Mesenchymal stem cell (in vitro differentiated cells and primary cell): ENCODE data around the gene ZFP62.
A peak's percentile ranks its signal among the peaks of the same experiment; 100 is the strongest.

Source experiments
- DNase-seq: peaks from one replicate; pipeline ENCODE4 v3.0.0-alpha.2; 2013
- H2AFZ ChIP-seq: one replicate; pipeline ENCODE4 v1.6.1; 2013; ENCODE audit warnings: low read depth, mild to moderate bottlenecking, control low read depth, inconsistent platforms, low read length, moderate library complexity
- H2AK5ac ChIP-seq: 2 replicates; pipeline ENCODE4 v1.6.1; 2013; ENCODE audit warnings: low read length, moderate library complexity, mild to moderate bottlenecking, inconsistent platforms; ENCODE audit not compliant: severe bottlenecking
- H2BK120ac ChIP-seq: one replicate; pipeline ENCODE4 v1.6.1; 2013; ENCODE audit warnings: low read depth, mild to moderate bottlenecking, inconsistent platforms, low read length, moderate library complexity
- H2BK12ac ChIP-seq, 2 experiments: one replicate each; pipeline ENCODE4 v1.6.1; 2013; ENCODE audit warnings: inconsistent platforms in 2 of 2, low read length in 2 of 2, mild to moderate bottlenecking in 2 of 2, moderate library complexity in 2 of 2, control low read depth in 1 of 2
- H2BK15ac ChIP-seq: one replicate; pipeline ENCODE4 v1.6.1; 2013; ENCODE audit warnings: mild to moderate bottlenecking, low read depth, inconsistent platforms; ENCODE audit not compliant: poor library complexity, severe bottlenecking
- H2BK5ac ChIP-seq: 2 replicates; pipeline ENCODE4 v1.6.1; 2013; ENCODE audit warnings: low read depth, mild to moderate bottlenecking, low read length, control low read depth, inconsistent platforms; ENCODE audit not compliant: poor library complexity, severe bottlenecking
- H3K14ac ChIP-seq, 2 experiments: one replicate each; pipeline ENCODE4 v1.6.1; 2013; ENCODE audit warnings: inconsistent platforms in 2 of 2, low read length in 2 of 2, control low read depth in 1 of 2, mild to moderate bottlenecking in 1 of 2, moderate library complexity in 1 of 2
- H3K18ac ChIP-seq, 2 experiments: one replicate each; pipeline ENCODE4 v1.6.1; 2013; ENCODE audit warnings: inconsistent platforms in 2 of 2, low read length in 2 of 2, control low read depth in 1 of 2, low read depth in 1 of 2, mild to moderate bottlenecking in 1 of 2
- H3K23ac ChIP-seq, 2 experiments: one replicate each; pipeline ENCODE4 v1.6.1; 2013; ENCODE audit warnings: inconsistent platforms in 2 of 2, low read length in 2 of 2, mild to moderate bottlenecking in 2 of 2, moderate library complexity in 2 of 2, control low read depth in 1 of 2
- H3K27ac ChIP-seq: 2 replicates; pipeline ENCODE4 v1.5.1; 2013; ENCODE audit warnings: mild to moderate bottlenecking, moderate library complexity, low read length, control low read depth, inconsistent platforms; ENCODE audit not compliant: poor library complexity, severe bottlenecking
- H3K27me3 ChIP-seq, 2 experiments: 2 replicates each; pipeline versions ENCODE4 v1.6.1 to v1.7.0; 2013; ENCODE audit warnings: low read length in 2 of 2, mild to moderate bottlenecking in 2 of 2, moderate library complexity in 2 of 2, control low read depth in 1 of 2, inconsistent platforms in 1 of 2; ENCODE audit not compliant: control insufficient read depth in 1 of 2, insufficient read depth in 1 of 2
- H3K36me3 ChIP-seq, 2 experiments: 2 replicates each; pipeline versions ENCODE4 v1.6.1 to v1.7.0; 2013; ENCODE audit warnings: low read length in 2 of 2, control low read depth in 1 of 2, inconsistent platforms in 1 of 2, low read depth in 1 of 2, mild to moderate bottlenecking in 1 of 2; ENCODE audit not compliant: insufficient read depth in 2 of 2, control insufficient read depth in 1 of 2
- H3K4ac ChIP-seq, 2 experiments: one replicate each; pipeline ENCODE4 v1.6.1; 2013; ENCODE audit warnings: inconsistent platforms in 2 of 2, low read length in 2 of 2, mild to moderate bottlenecking in 2 of 2, moderate library complexity in 2 of 2, control low read depth in 1 of 2, low read depth in 1 of 2
- H3K4me1 ChIP-seq: 2 replicates; pipeline ENCODE4 v1.6.1; 2013; ENCODE audit warnings: low read depth, low read length, control low read depth; ENCODE audit not compliant: control insufficient read depth, insufficient read depth
- H3K4me2 ChIP-seq: 2 replicates; pipeline ENCODE4 v1.6.1; 2013; ENCODE audit warnings: low read length, mild to moderate bottlenecking, inconsistent platforms; ENCODE audit not compliant: poor library complexity, severe bottlenecking
- H3K4me3 ChIP-seq, 2 experiments: 2 replicates each; pipeline versions ENCODE4 v1.5.1 to v1.7.0; 2013; ENCODE audit warnings: low read length in 2 of 2, mild to moderate bottlenecking in 2 of 2, control low read depth in 1 of 2, low read depth in 1 of 2; ENCODE audit not compliant: insufficient read depth in 1 of 2
- H3K79me1 ChIP-seq: replicated peaks from 2 replicates; pipeline ENCODE4 v1.6.1; 2013; ENCODE audit warnings: mild to moderate bottlenecking, control low read depth, low read length, inconsistent platforms; ENCODE audit not compliant: poor library complexity, severe bottlenecking
- H3K9ac ChIP-seq: 2 replicates; pipeline ENCODE4 v1.7.0; 2013; ENCODE audit warnings: mild to moderate bottlenecking, low read length, moderate library complexity
- H3K9me3 ChIP-seq: 2 replicates; pipeline ENCODE4 v1.7.0; 2013; ENCODE audit warnings: mild to moderate bottlenecking, low read length; ENCODE audit not compliant: control insufficient read depth
- H4K8ac ChIP-seq: one replicate; pipeline ENCODE4 v1.6.1; 2013; ENCODE audit warnings: inconsistent platforms, mild to moderate bottlenecking, low read length, moderate library complexity
- H4K91ac ChIP-seq: one replicate; pipeline ENCODE4 v1.6.1; 2013; ENCODE audit warnings: mild to moderate bottlenecking, low read length, inconsistent platforms
- WGBS: methylation state at CpG from one replicate; pipeline ENCODE4 v1.1.7; 2013; ENCODE audit warnings: mixed read lengths; 5-methylcytosine and 5-hydroxymethylcytosine counted together

The ZFP62 gene

GRCh38 chr5:180799902-180800801 lies 60.9 kb downstream of the ZFP62 start:
- Histone ChIP-seq H3K4ac (no peak overlapping the region), H2BK5ac (peak overlapping the region; percentile 33), H2AK5ac (peak overlapping the region; percentile 57), H3K14ac (no peak overlapping the region), H3K4me2 (peak overlapping the region; percentile 20), H3K23ac (peak overlapping the region in 1 of 2 experiments; percentile 3), H4K91ac (no peak overlapping the region), H3K4me3 (peak overlapping the region in 1 of 2 experiments; percentile 95), H2AFZ (no peak overlapping the region), H2BK12ac (no peak overlapping the region), H3K27me3 (no peaks in the 10 kb centered on the region), H4K8ac (no peak overlapping the region), H3K27ac (peak overlapping the region; percentile 76), H3K18ac (no peak overlapping the region), H3K36me3 (peaks cover 36 to 41% of the 10 kb centered on the region in 2 experiments), H3K9ac (peak overlapping the region; percentile 96), H2BK15ac (no peak overlapping the region), H3K79me1 (peaks cover 6% of the 10 kb centered on the region), H3K4me1 (peaks cover 54% of the 10 kb centered on the region), H3K9me3 (no peaks in the 10 kb centered on the region), H2BK120ac (no peak overlapping the region)
- WGBS = 75% methylated on average over 5 of the region's 6 CpGs
- peak; percentile 77 for DNase-seq

- Histone ChIP-seq H4K8ac (no peak overlapping the region), H3K4me1 (peaks cover 50% of the 10 kb centered on the region), H4K91ac (no peak overlapping the region), H3K36me3 (peaks cover 29 to 49% of the 10 kb centered on the region in 2 experiments), H3K14ac (no peak overlapping the region), H2BK120ac (no peak overlapping the region), H3K4ac (no peak overlapping the region), H3K4me3 (peak overlapping the region in 1 of 2 experiments; percentile 95), H3K27me3 (no peaks in the 10 kb centered on the region), H2BK15ac (no peak overlapping the region), H3K9me3 (no peaks in the 10 kb centered on the region), H3K9ac (peak overlapping the region; percentile 96), H2AFZ (no peak overlapping the region), H3K79me1 (peaks cover 3% of the 10 kb centered on the region), H2BK12ac (no peak overlapping the region), H2BK5ac (no peak overlapping the region), H3K27ac (peak overlapping the region; percentile 76), H2AK5ac (peak overlapping the region; percentile 23), H3K4me2 (no peak overlapping the region), H3K18ac (no peak overlapping the region), H3K23ac (no peak overlapping the region)
- no peak for DNase-seq
- WGBS = 62% methylated on average over 4 of the region's 4 CpGs
Observed at GRCh38 chr5:180799194-180799593, 61.9 kb downstream of the ZFP62 start.

GRCh38 chr5:180798193-180798592 lies 62.9 kb downstream of the ZFP62 start:
- DNase-seq = no peak
- H3K9ac ChIP-seq = peak overlapping the region; percentile 96

More at GRCh38 chr5:180798193-180798592, 62.9 kb downstream of the ZFP62 start:
- peaks cover 21 to 53% of the 10 kb centered on the region in 2 experiments for H3K36me3 ChIP-seq
- H2BK120ac ChIP-seq = no peak overlapping the region
- peaks cover 40% of the 10 kb centered on the region for H3K4me1 ChIP-seq
- peak overlapping the region; percentile 9 for H4K91ac ChIP-seq
- no peak overlapping the region for H3K27ac ChIP-seq
- no peak overlapping the region for H2BK5ac ChIP-seq
- H3K23ac ChIP-seq = no peak overlapping the region
- no peak overlapping the region for H4K8ac ChIP-seq
- no peak overlapping the region for H2BK15ac ChIP-seq
- H2BK12ac ChIP-seq = no peak overlapping the region
- H3K4me2 ChIP-seq = no peak overlapping the region
- no peaks in the 10 kb centered on the region for H3K79me1 ChIP-seq
- no peaks in the 10 kb centered on the region for H3K27me3 ChIP-seq
- H2AK5ac ChIP-seq = no peak overlapping the region
- H3K4me3 ChIP-seq = peak overlapping the region in 1 of 2 experiments; percentile 34
- H2AFZ ChIP-seq = no peak overlapping the region
- 98% methylated on average over 11 of the region's 11 CpGs for WGBS
- H3K14ac ChIP-seq = no peak overlapping the region
- no peak overlapping the region for H3K4ac ChIP-seq
- no peak overlapping the region for H3K18ac ChIP-seq
- no peaks in the 10 kb centered on the region for H3K9me3 ChIP-seq
